Measurements from ENCODE around the gene CHRFAM7A. TPM values are rescaled to one million over a fixed set of nuclear protein-coding genes. Genes with fewer than 3 reads are reported as not detected.
"Not testable (repeated sequence)": the region's sequence is repeated elsewhere in the genome, so short reads cannot be mapped to it uniquely, and the experiment has no call there.

CHRFAM7A gene
- total RNA-seq, 2 donors from 2014 or later = 0.46 to 16.4 TPM

GRCh38 chr15:30310575-30310974 is 82.8 kb downstream of the CHRFAM7A start:
- intact Hi-C loops (cut with DNase I); H3K27me3 ChIP-seq (replicated peaks; ENCODE audit: insufficient read depth); H3K4me3 ChIP-seq; H3K27ac ChIP-seq; H3K9me3 ChIP-seq; H3K4me1 ChIP-seq (replicated peaks); DNase-seq (ENCODE audit: low spot score); H3K36me3 ChIP-seq: not testable (repeated sequence)

Small RNA genes within 50 kb of the gene (small RNA-seq; reads per million reads assigned to genes)
- gene AC019322.2 = 0 reads per million in 2 donors
- gene RF00019 = 0 reads per million in 2 donors
- gene RF00096 = 0 reads per million in 2 donors
- gene RN7SL196P = 0 reads per million in 2 donors

Other genes with a start within 250 kb of the CHRFAM7A start
- 1 to 10 TPM; 3.4 to 3.7 TPM for gene GOLGA8R, start 20.7 kb upstream of the CHRFAM7A start, total RNA-seq
- 1 to 10 TPM; 1.5 to 2.2 TPM for gene GOLGA8Q, start 158.5 kb upstream of the CHRFAM7A start, total RNA-seq
- gene GOLGA8H, start 210.5 kb upstream of the CHRFAM7A start, total RNA-seq = under 1 TPM in 1 of 2 donors, not detected in 1; 0.28 TPM